CD4-positive, alpha-beta T cell treated with Interleukin-17A for 4 hours (primary cell): ENCODE data around the gene TEKT2.

Experiments
- DNase-seq: peaks from one replicate; pipeline ENCODE4 v3.0.0-alpha.2; 2020; ENCODE audit warnings: mixed read lengths

TEKT2 gene

DNA sequence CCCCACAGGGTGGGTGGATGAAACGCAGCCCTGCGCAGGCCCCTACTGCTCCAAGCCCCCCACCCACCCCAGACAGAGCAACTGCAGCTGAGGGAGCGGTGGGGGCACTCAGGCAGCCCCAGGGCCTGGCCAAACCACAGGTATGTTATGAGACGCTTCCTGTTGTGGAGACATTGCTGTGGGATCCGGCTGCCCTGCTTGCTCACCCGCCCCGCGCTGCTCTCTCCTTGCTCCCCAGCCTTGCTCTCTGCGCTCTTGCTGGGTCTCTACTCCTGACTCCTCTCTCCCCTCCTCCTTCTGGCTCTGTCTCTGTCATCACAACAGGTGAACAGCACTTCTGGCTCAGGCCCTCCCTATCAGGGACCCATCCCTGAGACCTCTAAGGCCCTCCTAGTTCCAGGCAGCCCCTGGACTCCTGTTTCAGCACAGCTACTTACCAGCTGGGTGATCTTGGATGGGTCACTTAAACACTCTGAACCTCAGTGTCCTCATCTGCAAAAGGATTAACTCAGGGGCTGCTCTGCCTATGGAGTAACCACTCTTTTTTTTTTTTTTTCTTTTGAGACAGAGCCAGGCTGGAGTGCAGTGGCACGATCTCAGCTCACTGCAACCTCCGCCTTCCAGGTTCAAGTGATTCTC, 25.3 kb downstream of the TEKT2 start:
- peak; percentile 73 for DNase-seq

GRCh38 chr1:36111151-36111550, 27.3 kb downstream of the TEKT2 start:
- DNase-seq = no peak

- no peak for DNase-seq
These were observed 28.9 kb downstream of the TEKT2 start for GRCh38 chr1:36112823-36113222.

DNA sequence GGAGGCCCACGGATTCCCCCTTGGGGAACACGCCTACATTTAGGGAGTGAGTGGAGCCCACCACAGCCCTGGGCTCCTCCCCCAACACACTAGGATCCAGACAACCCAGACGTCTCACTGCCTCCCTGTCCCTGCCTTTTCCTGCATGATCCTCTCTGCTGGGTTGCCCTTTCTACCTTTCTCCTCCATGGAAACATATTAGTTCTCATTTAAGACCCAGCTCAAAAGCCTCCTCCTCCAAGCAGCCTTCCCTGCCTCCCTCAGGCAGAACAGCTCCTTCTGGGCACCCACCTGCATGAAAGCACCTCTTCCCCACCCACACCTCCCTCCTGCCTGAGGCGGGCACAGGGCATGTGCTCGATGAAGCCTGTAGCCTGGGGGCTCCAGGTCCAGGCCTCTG, 30.5 kb downstream of the TEKT2 start:
- DNase-seq = no peak

GRCh38 chr1:36115200-36115669, 31.3 kb downstream of the TEKT2 start:
- DNase-seq = no peak

DNA sequence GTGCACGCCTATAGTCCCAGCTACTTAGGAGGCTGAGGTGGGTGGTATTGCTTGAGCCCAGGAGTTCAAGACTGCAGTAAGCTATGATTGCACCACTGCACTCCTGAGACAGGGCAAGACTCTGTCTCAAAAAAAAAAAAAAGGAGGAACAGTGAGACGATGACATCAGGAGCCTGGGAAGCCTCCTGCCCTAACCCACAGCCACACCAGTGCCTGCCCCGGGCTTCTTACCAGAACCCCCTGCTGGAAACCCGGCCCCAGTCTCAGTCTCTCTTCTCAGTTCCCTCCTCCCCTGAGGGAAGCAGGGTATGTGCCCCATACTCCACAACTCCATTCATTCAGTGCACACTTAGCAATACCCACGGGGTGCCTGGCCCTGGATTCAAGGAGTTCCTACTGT, 32.0 kb downstream of the TEKT2 start:
- DNase-seq = no peak

GRCh38 chr1:36116901-36117300, 33.0 kb downstream of the TEKT2 start:
- no peak for DNase-seq

GRCh38 chr1:36118447-36119204, 34.7 kb downstream of the TEKT2 start:
- DNase-seq = no peak

DNA sequence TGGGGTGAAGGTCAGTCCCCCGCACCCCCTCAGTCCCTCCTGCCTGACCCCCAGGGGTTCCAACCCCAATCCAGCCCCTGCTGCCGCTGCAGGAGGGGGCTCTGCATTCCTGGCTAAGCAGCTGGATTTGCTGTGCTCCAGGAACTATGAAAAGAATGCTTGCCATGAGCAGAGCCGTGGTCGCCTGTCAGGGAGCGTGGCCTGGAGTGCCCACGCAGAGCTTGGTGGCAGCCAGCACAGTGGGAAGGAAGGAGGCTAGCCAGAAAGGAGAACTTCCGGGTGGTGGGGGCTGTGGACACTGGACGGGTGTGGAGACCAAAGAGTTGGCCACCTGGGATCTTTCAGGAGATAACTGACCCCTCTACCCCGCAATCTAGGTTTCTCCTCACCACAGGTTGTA, 35.6 kb downstream of the TEKT2 start:
- DNase-seq = no peak

- DNase-seq = no peak
These were observed 38.5 kb downstream of the TEKT2 start for GRCh38 chr1:36122062-36123030.

GRCh38 chr1:36123356-36123755, 39.5 kb downstream of the TEKT2 start:
- DNase-seq = no peak

GRCh38 chr1:36124404-36125128, 40.7 kb downstream of the TEKT2 start:
- no peak for DNase-seq

DNA sequence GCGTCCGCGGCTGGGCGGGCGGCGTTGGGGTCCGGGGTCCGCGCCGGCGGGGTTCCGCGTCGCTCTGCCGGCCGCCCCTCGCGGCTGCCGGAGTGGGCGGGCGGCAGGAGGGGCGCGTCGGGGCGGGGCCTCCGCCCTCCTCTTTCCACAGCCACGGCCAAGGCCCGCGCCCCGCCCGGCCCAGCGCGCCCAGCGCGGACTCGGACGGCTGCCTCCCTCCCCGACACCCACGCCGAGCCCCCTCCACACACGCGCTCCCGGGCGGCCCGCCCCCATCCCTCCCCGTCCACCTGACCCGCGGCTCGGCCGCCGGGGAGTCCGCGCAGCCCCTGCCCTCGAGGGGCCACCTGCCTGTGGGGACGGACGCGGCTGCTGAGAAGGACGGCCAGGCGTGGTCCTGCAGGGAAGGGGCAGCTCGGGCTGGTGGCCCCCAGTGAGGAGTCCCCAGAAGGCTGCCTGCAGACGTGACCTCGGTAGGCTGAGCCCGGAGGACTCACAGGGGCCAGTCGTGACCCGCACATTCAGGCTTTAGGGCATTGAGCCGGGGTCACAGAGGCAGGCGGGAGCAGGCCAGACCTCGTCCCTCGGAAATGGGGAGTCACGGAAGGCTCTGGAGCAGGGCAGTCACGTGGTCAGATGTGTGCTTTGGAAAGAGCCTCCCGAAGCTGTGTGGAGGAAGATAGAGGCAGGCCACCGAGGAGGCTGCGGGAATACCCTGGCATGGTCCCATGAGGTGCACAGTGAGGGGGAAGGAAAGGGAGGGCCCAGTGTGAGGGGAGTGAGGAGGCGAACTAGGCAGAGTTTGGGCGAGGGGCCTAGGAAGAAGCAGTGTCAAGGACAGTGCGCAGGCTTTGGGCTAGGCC, 41.5 kb downstream of the TEKT2 start, which contains the start of gene COL8A2:
Gene COL8A2, minus strand, starts transcription at position 94 of the 863 bp plus-strand sequence. CDS start 24,980 bp downstream, outside the sequence.
- no peak for DNase-seq

DNA sequence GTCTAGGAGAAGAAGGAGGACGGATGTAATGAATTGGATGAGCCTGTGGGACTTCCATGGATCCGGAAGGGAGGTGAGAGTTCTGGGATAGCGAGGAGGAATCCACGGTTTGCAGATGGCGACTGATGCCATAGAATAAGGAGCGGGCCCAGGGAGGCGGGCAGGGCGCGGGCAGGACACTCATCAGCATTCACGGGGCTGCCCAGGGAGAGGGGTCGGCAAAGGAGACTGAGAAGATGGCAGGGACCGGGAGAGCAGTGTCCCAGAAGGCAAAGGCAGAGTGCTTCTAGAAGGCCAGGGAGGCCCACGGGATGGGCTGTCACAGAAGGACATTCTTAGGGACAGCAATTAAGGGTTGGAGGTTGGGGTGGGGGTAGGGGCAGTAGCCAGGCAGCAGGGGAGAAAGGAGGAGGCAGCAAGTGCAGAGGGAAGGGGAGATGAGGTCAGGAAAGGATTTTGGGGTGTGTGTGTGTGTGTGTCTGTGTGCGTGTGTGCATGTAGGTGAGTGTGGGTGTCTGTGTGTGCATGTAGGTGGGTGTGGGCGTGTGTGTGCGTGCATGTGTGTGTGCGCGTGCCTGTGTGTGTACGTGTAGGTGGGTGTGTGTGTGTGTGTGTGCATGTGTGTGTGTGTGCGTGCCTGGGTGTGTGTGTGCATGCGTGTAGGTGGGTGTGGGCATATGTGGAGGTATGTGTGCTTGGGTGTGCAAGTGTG, 42.3 kb downstream of the TEKT2 start:
- no peak for DNase-seq

DNA sequence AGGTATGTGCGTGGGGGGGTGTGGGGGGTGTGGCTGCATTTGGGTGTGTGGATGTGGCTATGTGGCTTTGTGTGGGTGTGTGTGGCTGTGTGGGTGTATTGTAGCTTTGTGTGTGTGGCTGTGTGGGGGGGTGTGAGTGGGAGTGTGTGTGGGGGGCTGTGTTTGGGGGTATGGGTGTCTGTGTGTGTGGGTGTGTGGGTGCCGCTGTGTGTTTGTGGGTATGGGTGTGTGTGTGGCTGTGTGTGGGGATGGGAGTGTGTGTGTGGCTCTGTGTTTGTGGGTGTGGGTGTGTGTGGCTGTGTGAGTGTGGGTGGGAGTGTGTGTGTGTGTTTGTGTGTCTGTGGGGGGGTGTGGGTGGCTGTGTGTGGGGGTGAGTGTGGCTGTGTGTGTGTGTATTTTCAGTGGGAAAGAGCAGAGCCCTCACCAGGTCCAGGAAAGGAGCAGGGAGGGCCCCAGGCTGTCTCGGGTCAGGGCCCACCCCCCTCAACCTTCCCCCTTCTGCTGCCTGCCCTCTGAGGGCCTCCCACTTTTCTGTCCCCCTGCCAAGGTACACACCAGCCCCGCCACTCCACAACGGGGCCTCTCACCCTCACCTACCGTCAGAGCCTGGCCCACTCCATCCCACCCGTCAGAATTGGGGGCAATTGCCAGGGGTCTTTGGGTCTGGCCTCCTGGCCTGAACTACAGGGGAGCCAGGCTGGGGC, 43.1 kb downstream of the TEKT2 start:
- DNase-seq = no peak

DNA sequence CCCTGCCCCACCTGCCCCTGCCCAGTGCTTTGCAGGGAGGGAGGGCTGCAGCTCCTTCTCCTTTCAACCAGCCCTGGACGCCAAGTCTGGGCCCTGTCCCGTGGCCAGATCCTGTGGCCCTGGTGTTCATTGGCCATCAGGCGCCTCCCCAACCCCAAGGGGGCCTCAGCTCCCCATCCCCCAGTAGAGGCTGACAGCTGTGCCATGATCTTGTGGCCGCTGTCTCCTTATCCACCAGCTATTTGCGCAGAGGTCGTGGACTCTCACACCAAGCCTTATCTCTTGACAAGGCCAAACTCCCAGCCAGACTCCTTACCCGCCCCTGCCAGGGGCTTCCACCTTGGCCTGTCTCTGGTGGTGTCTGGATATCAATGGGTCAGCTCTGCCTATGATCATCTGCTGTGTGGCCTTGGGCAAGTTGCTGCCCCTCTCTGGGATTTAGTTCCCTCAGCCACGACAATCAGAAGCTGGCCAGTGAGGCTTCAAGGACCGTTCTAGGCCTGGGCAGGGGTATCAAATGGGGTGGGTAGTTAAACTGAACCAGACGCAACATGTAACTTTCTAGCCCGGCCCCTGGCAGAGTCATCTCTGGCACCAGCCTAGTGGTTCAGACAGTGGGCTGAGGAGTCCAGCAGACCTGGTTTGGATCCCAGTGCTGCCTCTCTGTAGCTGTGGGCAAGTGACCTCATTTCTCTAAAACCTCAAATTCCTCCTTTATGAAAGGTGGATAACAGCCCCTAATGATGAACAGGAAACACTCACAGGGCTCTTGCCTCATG, 44.4 kb downstream of the TEKT2 start:
- DNase-seq = no peak

GRCh38 chr1:36128905-36129206, 45.0 kb downstream of the TEKT2 start:
- DNase-seq = no peak

DNA sequence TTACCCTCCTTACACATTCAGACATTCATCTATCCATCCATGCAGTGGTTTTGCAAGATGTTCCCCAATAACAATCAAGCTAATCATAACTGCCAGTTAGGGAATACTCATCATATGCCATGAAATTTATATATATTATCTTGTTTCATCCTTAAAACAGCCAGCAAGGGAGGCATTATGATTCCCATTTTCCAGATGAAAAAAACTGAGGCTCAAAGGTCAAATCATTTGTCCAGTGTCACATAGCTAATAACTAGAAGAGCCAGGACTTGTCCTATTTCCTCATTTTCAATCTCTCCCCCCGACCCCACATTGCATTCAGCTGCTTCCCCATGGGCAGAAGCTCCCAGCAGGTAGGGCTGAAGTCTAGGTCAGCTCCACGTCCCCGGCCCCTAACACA, 48.1 kb downstream of the TEKT2 start:
- no peak for DNase-seq

GRCh38 chr1:36133484-36133883, 49.6 kb downstream of the TEKT2 start:
- DNase-seq = no peak

DNA sequence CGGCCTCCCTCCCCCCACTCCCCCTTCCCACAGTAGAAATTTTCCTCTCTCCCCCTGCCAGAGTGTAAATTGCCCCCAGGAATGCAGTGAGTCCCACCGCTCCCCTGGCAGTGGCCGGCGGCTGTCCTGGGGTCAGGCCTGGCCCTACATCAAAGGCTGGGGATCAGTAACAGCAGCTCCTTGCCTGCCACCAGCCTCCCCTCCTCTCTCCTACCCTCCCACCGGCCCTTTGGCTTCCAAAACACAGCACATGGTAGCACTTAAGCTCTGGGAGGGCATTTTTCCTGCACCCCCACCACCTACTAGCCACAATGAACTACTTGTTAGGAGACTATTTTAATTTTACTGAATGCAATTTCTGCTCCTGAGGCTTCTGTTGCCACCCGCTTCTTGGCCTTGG, 50.1 kb downstream of the TEKT2 start:
- DNase-seq = no peak
